ENCODE measurements around the gene CLDN14. TPM values are rescaled to one million over a fixed set of nuclear protein-coding genes. Genes with fewer than 3 reads are reported as not detected.

Gene CLDN14
- total and polyA plus RNA-seq, 12 donors: 0.22 TPM; not detected in 11

DNA sequence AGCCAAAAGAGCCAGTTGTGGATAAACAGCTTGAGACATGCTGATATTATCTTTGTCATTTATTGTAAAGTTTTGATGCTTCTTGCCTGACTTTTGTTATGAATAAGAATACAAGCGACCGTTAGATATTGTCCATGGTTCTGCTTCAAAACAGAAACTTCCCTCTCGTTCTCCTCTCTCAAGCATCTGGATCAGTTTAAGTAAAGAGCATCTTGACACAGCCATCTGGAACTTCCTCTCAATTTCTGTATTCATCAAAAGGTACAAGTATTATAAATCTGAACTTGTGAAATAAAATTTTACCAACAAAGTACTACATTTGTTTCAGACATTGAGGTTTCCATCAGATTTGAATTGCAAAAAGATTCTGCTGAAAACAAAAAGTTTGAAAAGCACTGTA, 36.4 kb upstream of the CLDN14 start:
- 70 to 79% (median 74%) methylated on average over 3 of the region's 3 CpGs for WGBS, 4 donors
- no peak for TF ChIP-seq POLR2A (IDR thresholded peaks at IDR 0.05)
- TF ChIP-seq, protein P1, sequence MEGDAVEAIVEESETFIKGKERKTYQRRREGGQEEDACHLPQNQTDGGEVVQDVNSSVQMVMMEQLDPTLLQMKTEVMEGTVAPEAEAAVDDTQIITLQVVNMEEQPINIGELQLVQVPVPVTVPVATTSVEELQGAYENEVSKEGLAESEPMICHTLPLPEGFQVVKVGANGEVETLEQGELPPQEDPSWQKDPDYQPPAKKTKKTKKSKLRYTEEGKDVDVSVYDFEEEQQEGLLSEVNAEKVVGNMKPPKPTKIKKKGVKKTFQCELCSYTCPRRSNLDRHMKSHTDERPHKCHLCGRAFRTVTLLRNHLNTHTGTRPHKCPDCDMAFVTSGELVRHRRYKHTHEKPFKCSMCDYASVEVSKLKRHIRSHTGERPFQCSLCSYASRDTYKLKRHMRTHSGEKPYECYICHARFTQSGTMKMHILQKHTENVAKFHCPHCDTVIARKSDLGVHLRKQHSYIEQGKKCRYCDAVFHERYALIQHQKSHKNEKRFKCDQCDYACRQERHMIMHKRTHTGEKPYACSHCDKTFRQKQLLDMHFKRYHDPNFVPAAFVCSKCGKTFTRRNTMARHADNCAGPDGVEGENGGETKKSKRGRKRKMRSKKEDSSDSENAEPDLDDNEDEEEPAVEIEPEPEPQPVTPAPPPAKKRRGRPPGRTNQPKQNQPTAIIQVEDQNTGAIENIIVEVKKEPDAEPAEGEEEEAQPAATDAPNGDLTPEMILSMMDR (IDR thresholded peaks at IDR 0.05): no peak

DNA sequence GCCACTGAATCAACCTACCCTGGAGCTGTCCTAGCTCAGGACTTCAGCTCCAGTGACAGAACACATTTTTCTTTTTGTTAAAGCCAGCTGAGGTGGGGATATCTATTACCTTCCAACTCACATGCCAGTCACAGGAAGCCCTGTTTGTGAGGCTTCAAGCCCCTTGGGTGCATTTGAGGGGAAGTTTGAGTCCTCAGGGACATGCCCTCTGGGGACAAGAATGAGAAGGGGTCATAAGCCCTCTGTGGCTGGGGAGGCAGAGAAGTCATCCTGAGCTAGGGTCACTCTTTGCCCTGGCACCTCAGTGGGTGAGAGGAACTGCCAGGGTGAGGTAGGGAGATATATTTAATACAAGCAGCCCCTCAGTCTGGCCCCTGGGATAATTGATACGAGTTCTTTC, 33.5 kb upstream of the CLDN14 start:
- TF ChIP-seq, protein P1 (IDR thresholded peaks at IDR 0.05): no peak
- TF ChIP-seq POLR2A (IDR thresholded peaks at IDR 0.05): no peak
- Histone ChIP-seq H3K9me3 (replicated peaks in 1 of 3) (no peaks in the 10 kb centered on the region), H3K4me1 (replicated peaks in 1 of 2) (no peaks in the 10 kb centered on the region), H3K36me3 (replicated peaks in 1 of 2) (no peaks in the 10 kb centered on the region), H3K27me3 (no peaks in the 10 kb centered on the region), H3K27ac (no peak overlapping the region), H3K4me3 (no peak overlapping the region)
- 36 to 69% (median 51%) methylated on average over 1 of the region's 1 CpG for WGBS, 4 donors
- DNase-seq: no peak
- intact Hi-C loops (cut with DNase I): no loop called here

More for the DNA sequence above, 36.4 kb upstream of the CLDN14 start:
- DNase-seq: no peak
- Histone ChIP-seq H3K9me3 (replicated peaks in 1 of 3) (no peaks in the 10 kb centered on the region), H3K27me3 (no peaks in the 10 kb centered on the region), H3K27ac (no peak overlapping the region), H3K4me1 (replicated peaks in 1 of 2) (no peaks in the 10 kb centered on the region), H3K4me3 (no peak overlapping the region), H3K36me3 (replicated peaks in 1 of 2) (no peaks in the 10 kb centered on the region)
- intact Hi-C loops (cut with DNase I): no loop called here

DNA sequence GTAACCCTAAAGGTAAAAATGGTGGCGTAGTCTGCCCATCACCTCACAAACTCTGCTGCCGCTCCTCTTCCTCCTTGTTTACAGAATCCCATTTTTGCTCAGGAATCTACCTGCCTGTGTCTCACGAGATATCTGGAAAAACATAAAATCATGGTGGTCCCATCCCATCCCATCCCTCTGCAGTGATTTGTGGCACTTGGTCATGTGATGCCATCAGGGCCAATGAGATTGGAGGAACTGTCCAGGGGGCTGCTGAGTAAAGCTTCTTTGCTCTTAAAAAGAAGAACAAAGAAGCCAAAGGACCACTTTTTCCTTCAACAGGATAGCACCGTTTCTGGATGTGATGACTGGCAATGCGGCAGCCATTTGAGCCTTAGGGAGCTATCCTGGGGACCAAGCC, 33.0 kb upstream of the CLDN14 start:
- Histone ChIP-seq H3K4me1 (replicated peaks in 1 of 2) (no peaks in the 10 kb centered on the region), H3K36me3 (replicated peaks in 1 of 2) (no peaks in the 10 kb centered on the region), H3K9me3 (replicated peaks in 1 of 3) (no peaks in the 10 kb centered on the region), H3K27me3 (peaks cover 2% of the 10 kb centered on the region), H3K4me3 (no peak overlapping the region), H3K27ac (no peak overlapping the region)
- no peak for DNase-seq
- TF ChIP-seq, protein P1 (IDR thresholded peaks at IDR 0.05): no peak
- TF ChIP-seq POLR2A (IDR thresholded peaks at IDR 0.05): no peak
- intact Hi-C loops (cut with DNase I): no loop called here
- WGBS, 4 donors: 67 to 70% (median 69%) methylated on average over 5 of the region's 5 CpGs

DNA sequence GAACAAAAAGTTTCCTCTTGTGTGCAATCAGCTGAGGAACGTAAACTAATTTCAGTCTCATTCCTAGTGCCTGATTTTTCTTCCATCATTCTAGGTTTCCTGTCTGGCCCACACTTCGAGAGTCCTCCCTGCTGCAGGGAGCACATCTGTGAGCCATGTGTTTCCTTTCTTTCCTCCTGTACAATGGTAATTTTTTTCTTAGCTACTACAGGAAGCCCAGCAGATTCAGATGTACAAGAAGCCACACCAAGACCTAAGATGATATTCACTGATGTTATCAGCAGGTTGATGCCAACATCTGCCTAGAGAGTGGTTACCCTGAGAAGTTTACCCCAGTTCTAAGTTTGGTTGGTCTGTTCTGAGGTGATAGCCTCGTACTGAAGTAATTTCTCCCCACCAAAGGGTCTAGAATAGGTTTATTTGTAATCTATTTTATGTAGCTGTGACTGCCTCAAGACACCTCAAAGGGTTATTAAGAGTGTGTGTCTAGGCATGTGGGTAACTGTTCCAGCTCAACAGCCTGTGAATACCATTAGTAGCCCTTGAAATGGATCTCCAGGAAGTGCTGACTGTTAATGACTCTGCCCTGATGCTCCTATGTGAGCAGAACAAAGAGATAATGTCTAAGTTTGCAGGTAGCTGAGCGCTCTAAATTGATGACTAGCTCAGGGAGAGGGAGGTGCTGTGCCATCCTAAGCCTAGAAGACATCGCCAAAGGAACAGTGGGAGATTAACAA, 31.7 kb upstream of the CLDN14 start:
- no peak for TF ChIP-seq POLR2A (IDR thresholded peaks at IDR 0.05)
- TF ChIP-seq, protein P1 (IDR thresholded peaks at IDR 0.05): no peak
- Histone ChIP-seq H3K36me3 (replicated peaks in 1 of 2) (no peaks in the 10 kb centered on the region), H3K9me3 (replicated peaks in 1 of 3) (no peaks in the 10 kb centered on the region), H3K4me3 (no peak overlapping the region), H3K27ac (no peak overlapping the region), H3K4me1 (replicated peaks in 1 of 2) (no peaks in the 10 kb centered on the region), H3K27me3 (peaks cover 6% of the 10 kb centered on the region)
- intact Hi-C loops (cut with DNase I): no loop called here
- no peak for DNase-seq
- WGBS, 4 donors: 54 to 69% (median 65%) methylated on average over 5 of the region's 5 CpGs
